Stimulated activated CD4-positive, alpha-beta T cell treated with anti-CD3 and anti-CD28 coated beads, Interleukin-12 subunit alpha, Interleukin-12 subunit beta, amount 100 ng/mL, for 4 hours (primary cell): Measurements from ENCODE around the gene TESMIN.

Source experiments
- DNase-seq: peaks from one replicate; pipeline ENCODE4 v3.0.0-alpha.2; 2020

Gene TESMIN

GRCh38 chr11:68761801-68762200 lies 10.5 kb upstream of the TESMIN start:
- DNase-seq: no peak

- DNase-seq: no peak
These were observed 8.7 kb upstream of the TESMIN start for GRCh38 chr11:68759991-68760390.

GRCh38 chr11:68757711-68758110 lies 6.4 kb upstream of the TESMIN start:
- no peak for DNase-seq

GRCh38 chr11:68756171-68756766 lies 4.9 kb upstream of the TESMIN start:
- no peak for DNase-seq

GRCh38 chr11:68753300-68753699 lies 2.0 kb upstream of the TESMIN start:
- DNase-seq: no peak

- DNase-seq: no peak
These were observed 355 bp downstream of the TESMIN start for GRCh38 chr11:68751004-68751325.

- peak; percentile 12 for DNase-seq
These were observed 921 bp downstream of the TESMIN start for GRCh38 chr11:68750195-68751003.

- DNase-seq: no peak
These were observed 1.8 kb downstream of the TESMIN start for GRCh38 chr11:68749229-68750123.

- no peak for DNase-seq
These were observed 3.3 kb downstream of the TESMIN start for GRCh38 chr11:68748061-68748460.

GRCh38 chr11:68743539-68743938 lies 7.8 kb downstream of the TESMIN start:
- no peak for DNase-seq

- DNase-seq: no peak
These were observed 9.9 kb downstream of the TESMIN start for GRCh38 chr11:68741463-68741862.

- no peak for DNase-seq
These were observed 15.7 kb downstream of the TESMIN start for GRCh38 chr11:68735646-68736045.

GRCh38 chr11:68735125-68735524 lies 16.2 kb downstream of the TESMIN start:
- DNase-seq: no peak

- no peak for DNase-seq
These were observed 17.2 kb downstream of the TESMIN start for GRCh38 chr11:68734111-68734510.

- DNase-seq: no peak
These were observed 23.5 kb downstream of the TESMIN start for GRCh38 chr11:68727783-68728182.

- no peak for DNase-seq
These were observed 27.0 kb downstream of the TESMIN start for GRCh38 chr11:68724293-68724692.

GRCh38 chr11:68722143-68722542 lies 29.2 kb downstream of the TESMIN start:
- no peak for DNase-seq

GRCh38 chr11:68721075-68721474 lies 30.2 kb downstream of the TESMIN start:
- no peak for DNase-seq

- DNase-seq: no peak
These were observed 35.7 kb downstream of the TESMIN start for GRCh38 chr11:68715456-68716122.

GRCh38 chr11:68714060-68714856 lies 37.1 kb downstream of the TESMIN start:
- DNase-seq: no peak

- no peak for DNase-seq
These were observed 40.2 kb downstream of the TESMIN start for GRCh38 chr11:68711114-68711513.

GRCh38 chr11:68710409-68710808 lies 40.9 kb downstream of the TESMIN start:
- DNase-seq: no peak
